Amniotic epithelial cell (primary cell): ENCODE data around the gene LRIT3.

ENCODE experiments used
- DNase-seq: peaks from one replicate; pipeline ENCODE4 v3.0.0-alpha.2; 2010; ENCODE audit warnings: low read depth

LRIT3 gene

GRCh38 chr4:109847896-109848442, at the start of gene LRIT3:
TSS of gene LRIT3 (plus strand) at chr4:109848107. CDS start at chr4:109848202, 95 bp downstream.
- no peak for DNase-seq

- DNase-seq, result no peak
Measured at GRCh38 chr4:109798866-109799265, 49.0 kb upstream of the LRIT3 start.

DNA sequence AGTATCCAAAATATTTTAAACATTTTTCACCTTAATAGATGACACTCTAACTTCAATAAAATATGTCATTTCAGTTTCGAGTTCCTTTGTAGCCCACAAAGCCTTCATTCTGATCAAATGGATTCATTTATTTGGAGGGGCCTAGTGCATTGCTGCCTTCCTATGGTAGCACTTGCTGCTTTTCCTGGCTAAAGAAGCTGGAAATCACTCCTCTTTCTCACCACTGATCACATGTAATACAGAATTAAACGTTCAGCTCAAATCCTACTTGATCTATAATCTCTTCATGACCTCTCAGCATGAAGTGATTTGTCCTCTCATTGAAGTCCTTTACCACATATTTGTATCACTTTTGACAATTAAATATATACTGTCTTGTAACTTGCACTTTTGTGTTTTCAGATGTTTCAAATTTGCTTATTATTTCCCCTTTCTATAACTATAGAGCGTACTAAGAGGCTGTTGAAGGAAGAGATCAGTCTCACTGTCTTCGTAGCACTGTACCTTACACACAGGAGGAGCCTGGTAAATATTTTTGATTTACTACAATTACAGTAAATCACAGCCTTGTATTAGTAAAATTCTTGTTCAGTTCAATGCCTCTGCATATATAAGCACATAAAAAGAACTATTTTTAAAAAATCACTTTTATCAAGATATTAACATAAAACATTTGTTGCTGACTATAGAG, 46.7 kb upstream of the LRIT3 start:
- peak; percentile 10 for DNase-seq

DNA sequence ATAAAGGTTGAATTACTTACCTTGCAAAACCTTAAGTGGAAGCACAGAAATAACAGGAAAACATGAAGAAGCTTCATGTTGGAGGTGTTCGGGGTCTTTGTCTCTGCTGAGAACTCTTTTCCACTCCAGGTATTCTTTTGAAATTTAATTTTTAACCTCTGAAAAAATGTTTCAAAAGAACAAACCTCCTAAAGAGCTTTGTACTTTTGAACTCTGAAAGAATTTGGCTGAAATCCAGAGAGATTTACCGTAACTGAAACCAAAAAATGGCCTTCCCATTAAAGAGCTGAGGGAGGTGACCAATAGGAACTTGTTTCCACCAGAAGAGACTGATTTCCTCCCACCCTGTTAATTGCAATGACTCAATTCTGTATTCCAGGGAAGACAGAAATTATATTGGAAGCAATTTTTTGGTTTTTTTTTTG, 46.0 kb upstream of the LRIT3 start, which contains the start of gene CFI:
TSS of gene CFI (minus strand) at position 105 of the 425 bp plus-strand sequence. CDS start at position 77, 28 bp downstream.
- peak; percentile 88 for DNase-seq

- peak; percentile 59 for DNase-seq
Measured at GRCh38 chr4:109803924-109804571, 43.9 kb upstream of the LRIT3 start.

DNA sequence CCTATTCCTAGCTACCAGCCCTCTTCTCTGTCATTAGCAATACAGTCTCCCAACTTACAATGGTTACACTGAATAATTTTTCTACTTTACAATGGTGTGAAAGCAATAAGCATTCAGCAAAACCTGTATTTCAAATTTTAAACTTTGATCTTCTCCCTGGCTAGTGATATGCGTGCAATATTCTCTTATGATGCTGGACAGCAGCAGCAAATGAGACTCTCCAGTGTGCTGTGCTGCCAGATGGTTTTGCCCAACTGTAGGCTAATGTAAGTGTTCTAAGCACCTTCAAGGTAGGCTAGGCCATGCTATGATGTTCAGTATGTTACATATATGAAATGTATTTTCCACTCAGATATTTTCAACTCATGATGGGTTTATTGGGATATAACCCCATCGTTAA, 38.3 kb upstream of the LRIT3 start:
- DNase-seq, result no peak

DNA sequence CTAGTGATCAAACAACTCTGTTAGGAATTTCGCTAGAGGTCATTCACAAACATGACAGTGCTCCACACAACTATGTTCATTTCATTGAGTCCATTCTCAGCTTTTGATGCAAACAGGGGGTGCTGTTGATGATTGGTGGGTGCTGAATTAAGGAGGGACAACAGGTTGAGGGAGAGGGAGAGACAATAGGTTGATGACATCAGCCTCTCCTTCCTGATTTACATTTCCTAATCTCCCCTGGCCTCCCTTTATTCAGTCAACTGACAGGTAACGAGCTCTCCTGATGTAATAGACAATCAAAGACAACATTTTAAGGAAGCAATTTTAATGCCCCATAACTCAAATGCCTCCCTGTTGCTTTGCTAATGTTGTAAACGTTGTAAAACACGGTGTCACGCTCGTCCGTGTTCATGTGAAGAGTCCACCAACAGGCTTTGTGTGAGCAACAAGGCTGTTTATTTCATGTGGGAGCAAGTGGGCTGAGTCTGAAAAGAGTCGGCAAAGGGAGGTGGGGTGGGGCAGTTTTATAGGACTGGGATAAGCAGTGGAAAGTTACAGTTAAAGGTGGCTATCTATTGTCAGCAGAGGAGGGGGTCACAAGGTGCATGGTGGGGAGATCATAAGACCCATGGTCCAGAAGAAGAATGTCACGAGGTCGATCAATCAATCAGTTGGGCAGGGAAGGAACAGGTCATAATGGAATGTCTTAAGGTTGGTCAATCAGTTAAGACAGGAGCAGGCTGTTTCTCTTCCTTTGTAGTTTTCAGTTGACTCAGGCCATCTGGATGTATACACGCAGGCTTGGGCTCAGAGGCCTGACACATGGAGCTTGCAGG, 37.1 kb upstream of the LRIT3 start:
- DNase-seq, result no peak

GRCh38 chr4:109811707-109812106, 36.2 kb upstream of the LRIT3 start:
- DNase-seq, result peak; percentile 13

DNA sequence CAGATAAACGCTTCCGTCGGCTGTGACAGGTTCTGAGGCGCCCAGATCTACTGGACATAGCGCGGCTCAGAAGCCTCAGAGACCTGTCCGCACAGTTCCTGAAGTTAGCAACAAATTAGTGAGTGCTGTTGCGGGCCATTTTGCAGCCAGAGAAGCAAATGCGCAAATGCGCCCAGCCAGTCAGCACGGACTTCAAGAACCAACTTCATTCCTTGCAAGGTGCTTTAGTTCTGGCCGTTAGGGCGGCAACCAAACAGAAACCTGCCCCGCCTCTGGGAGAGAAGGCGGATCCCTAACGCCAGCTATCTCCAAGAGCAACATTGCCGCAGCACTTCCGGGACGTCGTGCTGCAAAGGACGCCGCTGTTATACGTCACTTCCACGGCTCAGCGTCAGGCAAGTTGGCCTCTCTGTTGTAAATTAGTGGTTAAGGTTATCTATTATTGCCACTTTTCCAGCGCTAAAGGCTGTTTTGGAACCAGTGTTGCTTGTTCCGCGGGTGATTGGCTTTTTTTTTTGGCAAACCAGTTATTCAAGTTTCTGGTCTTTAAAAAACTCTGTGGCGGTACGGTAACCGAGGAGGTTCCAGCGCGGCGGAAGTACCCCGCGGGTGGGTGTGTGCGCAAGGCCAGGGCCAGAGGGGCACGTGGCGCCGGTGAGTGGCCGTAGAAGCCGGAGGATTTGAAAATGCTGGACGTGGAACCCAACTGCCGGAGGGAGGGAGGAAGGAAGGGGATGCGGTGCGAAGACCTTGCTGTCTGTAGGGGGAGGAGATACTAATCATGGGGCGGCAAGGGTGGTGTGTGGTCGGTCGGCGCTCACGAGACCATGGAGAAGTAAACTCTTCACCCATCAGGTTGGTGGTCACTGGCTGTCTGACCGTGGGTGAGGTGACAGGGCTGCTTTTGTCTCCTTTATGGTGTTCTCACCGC, 32.5 kb upstream of the LRIT3 start, which contains the start of gene GAR1:
TSS of gene GAR1 (plus strand) at position 612 of the 931 bp plus-strand sequence. CDS start 403 bp downstream, outside the sequence.
- peak; percentile 95 for DNase-seq

- DNase-seq, result no peak
Measured at GRCh38 chr4:109816082-109816442, 31.8 kb upstream of the LRIT3 start.

DNA sequence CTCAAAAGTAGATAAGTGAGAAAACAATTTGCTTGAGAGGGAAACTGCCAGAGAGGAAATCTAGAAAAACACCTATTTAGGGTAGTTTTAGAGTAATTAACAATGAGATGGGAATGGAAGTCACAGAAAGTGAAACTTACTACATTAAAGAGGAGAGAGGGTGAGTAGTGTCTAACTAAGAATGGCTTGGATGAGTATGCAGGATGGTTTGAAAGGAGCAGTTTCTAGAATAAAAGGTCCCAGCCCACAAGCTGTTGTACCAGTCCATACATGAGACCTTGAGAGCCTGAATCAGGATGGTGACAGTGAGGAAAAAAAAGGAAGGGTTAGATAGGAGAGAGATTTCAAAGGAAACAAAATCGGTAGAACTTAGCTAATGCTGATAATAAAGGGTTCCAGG, 31.0 kb upstream of the LRIT3 start:
- DNase-seq, result no peak

GRCh38 chr4:109818268-109818667, 29.6 kb upstream of the LRIT3 start:
- no peak for DNase-seq

DNA sequence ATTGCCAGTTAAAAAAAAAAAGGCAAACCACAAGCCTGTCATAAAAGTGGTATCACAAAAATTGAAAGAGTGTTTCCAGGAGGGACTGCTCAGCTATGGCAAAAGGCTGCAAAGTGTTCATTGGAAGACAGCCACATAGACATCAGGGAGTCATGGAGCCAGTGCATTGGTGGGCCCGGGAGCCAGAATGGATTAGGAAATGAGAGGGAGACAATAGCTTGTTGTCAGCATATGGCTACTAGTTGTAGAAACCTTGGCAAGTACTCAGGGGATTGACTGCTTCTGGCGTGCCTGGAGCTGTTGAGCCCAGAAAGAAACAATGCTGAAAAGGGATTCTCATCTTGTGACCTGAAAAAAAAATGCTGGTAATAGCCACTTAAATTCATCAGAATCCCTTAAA, 27.3 kb upstream of the LRIT3 start:
- no peak for DNase-seq

DNA sequence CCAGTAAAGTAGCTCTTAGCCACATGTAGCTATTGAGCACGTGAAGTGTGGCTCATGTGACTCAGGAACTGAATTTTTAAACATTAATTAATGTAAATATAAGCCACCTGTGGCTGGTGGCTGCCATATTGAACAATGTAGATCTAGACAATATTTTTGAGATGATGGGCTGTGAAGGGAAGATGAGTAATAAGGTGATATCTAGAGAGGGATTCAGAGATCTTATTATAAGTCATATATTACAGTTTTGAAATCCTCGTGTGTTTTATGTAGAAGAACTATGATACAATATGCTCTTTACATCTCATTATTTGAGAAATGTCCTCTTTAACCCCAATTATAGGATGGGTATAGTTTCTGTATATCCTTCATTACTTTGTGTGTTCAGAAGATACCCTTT, 26.7 kb upstream of the LRIT3 start:
- DNase-seq, result no peak

- peak; percentile 31 for DNase-seq
Measured at GRCh38 chr4:109826719-109827118, 21.2 kb upstream of the LRIT3 start.

DNA sequence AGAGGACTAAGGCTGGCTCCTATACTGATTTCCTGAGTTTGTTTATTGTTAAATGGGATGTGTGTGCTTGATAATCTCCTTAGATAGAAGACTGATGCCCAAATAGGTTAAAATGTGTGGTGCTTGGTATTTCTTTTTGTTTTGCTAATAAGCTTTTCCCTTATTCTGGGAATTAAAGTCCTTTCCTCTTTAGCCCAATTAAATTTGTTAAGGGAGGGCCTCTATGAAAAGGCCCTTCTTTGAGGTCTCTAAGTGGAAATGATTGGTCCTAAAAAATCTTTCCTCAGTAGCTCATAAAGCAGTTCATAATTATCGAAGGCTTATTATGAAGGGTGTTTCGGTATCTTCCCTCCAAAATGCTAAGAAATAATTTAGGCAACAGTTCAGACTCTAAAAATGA, 20.2 kb upstream of the LRIT3 start, which contains the start of gene RRH:
TSS of gene RRH (plus strand) at position 301 of the 400 bp plus-strand sequence. CDS start at position 357, 56 bp downstream.
- DNase-seq, result no peak

DNA sequence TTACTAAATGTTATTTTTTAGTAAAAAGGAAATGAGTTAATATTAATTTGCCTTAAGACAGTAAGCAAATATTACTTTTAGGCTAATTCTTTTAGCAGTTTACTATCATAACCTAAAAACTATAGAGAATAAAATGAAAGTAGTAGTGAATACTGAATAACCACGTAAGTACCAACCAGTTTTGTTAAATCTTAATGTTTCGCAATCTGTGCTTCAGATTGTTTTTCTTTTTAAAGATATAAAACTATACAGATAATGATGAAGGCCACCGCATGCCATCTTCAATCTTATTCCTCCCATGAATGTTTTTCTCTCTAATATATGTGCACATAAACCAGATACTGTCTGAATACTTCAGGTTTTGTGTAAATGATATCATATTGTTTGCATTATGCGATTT, 14.2 kb upstream of the LRIT3 start:
- no peak for DNase-seq

GRCh38 chr4:109836985-109837384, 10.9 kb upstream of the LRIT3 start:
- no peak for DNase-seq

DNA sequence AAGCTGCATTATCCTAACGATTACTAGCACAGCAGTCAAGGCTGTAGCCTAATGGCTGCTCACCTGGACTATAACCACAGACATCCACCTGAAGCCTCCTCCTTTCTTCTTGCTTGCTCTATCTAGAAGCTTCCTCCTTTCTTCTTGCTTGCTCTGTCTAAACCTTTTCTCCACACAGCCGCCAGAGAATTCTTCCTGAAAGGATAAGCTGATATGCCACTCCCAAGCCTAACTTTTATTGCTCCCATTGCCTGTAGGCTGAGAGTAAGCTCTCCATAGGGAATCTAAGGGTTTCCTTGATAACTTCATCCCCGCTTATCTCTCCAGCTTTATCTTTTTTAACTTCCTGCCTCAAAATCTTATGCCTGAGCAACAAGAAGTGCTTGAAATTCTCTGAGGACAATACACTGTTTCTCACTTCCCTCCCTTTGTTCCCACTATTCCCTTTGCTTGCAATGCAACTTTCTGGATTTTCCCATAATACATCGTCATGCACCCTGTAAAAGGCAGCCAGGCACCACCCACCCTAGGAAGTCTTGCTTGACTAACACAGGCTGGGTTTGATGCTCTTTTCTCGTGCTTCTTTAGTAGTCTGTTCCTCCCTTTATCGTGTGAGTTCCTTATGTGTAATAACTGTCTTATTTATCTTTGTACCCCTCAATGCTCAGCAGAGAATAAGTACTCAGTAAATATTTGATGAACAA, 1.4 kb upstream of the LRIT3 start:
- DNase-seq, result no peak

GRCh38 chr4:109848501-109848900, 594 bp downstream of the LRIT3 start:
- DNase-seq, result no peak
